Epithelial cell of proximal tubule (primary cell): Measurements from ENCODE around the gene NCKAP5. TPM values are rescaled to one million over a fixed set of nuclear protein-coding genes. Genes with fewer than 3 reads are reported as not detected.

Experiments
- DNase-seq: peaks from one replicate; pipeline ENCODE4 v3.0.0-alpha.2; 2011; ENCODE audit warnings: low read depth
- H3K4me3 ChIP-seq: 2 replicates; pipeline ENCODE4 v1.5.1; 2011; ENCODE audit warnings: low read depth, mild to moderate bottlenecking, low read length
- total RNA-seq: library from RNA; depleted of rRNA; stranded (reverse); fragments of >200 nt; gene quantifications from 2 replicates; pipeline ENCODE4 v1.2.3, GENCODE V29; 2015
- TF ChIP-seq, protein P1 (sequence below): conservative IDR thresholded peaks from 2 replicates; pipeline ENCODE4 v1.5.1; 2012; ENCODE audit warnings: low read depth, mild to moderate bottlenecking, low read length

The NCKAP5 gene
- total RNA-seq, 1 donor from 2014 or later: 0.69 TPM

DNA sequence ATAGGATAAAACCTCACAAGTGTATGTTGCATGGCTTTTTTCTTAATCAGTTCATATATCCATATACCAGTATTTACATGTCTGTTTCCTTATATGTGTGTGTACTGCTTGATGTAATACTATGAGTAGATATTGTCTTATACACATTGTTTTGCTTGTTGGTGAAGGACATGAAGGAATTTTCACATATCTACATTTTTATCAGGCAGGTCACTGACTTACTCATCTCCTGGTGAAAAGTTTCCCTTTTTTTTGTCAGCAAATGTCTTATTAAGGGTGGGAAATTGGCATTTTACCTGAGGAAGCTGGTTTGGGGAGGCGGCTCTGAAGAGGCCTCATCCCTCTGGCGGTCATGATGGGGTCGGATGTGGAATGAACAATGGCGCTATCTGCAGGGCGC lies 836.8 kb downstream of the NCKAP5 start:
- no peak for DNase-seq
- no peak overlapping the region for H3K4me3 ChIP-seq
- TF ChIP-seq, protein P1, sequence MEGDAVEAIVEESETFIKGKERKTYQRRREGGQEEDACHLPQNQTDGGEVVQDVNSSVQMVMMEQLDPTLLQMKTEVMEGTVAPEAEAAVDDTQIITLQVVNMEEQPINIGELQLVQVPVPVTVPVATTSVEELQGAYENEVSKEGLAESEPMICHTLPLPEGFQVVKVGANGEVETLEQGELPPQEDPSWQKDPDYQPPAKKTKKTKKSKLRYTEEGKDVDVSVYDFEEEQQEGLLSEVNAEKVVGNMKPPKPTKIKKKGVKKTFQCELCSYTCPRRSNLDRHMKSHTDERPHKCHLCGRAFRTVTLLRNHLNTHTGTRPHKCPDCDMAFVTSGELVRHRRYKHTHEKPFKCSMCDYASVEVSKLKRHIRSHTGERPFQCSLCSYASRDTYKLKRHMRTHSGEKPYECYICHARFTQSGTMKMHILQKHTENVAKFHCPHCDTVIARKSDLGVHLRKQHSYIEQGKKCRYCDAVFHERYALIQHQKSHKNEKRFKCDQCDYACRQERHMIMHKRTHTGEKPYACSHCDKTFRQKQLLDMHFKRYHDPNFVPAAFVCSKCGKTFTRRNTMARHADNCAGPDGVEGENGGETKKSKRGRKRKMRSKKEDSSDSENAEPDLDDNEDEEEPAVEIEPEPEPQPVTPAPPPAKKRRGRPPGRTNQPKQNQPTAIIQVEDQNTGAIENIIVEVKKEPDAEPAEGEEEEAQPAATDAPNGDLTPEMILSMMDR: no peak

DNA sequence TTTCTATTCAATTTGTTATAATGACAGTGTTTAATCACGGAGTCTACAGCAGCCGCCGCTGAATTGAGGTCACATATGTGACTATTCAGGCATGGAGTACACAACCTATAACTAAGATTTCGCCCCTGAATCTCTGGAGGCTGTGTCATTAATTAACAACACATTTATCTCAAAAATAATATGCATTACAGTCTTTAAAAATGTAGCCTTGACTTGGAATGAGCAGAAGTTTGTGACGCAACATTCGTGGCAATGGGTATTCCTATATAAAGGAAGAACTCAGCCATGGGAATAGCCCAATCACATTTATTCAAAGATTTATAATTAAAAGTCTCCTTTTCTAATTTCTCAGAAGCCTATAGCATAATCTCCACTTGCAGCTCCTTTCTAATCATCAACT lies 837.7 kb downstream of the NCKAP5 start:
- DNase-seq: no peak
- no peak overlapping the region for H3K4me3 ChIP-seq
- TF ChIP-seq, protein P1: no peak

- DNase-seq: no peak
- TF ChIP-seq, protein P1: no peak
- no peak overlapping the region for H3K4me3 ChIP-seq
Observed at GRCh38 chr2:132729522-132729921, 838.7 kb downstream of the NCKAP5 start.

- no peak overlapping the region for H3K4me3 ChIP-seq
- DNase-seq: no peak
- TF ChIP-seq, protein P1: no peak
Observed at GRCh38 chr2:132726155-132726554, 842.1 kb downstream of the NCKAP5 start.

- H3K4me3 ChIP-seq: no peak overlapping the region
- no peak for DNase-seq
- TF ChIP-seq, protein P1: no peak
Observed at GRCh38 chr2:132725748-132726147, 842.5 kb downstream of the NCKAP5 start.

DNA sequence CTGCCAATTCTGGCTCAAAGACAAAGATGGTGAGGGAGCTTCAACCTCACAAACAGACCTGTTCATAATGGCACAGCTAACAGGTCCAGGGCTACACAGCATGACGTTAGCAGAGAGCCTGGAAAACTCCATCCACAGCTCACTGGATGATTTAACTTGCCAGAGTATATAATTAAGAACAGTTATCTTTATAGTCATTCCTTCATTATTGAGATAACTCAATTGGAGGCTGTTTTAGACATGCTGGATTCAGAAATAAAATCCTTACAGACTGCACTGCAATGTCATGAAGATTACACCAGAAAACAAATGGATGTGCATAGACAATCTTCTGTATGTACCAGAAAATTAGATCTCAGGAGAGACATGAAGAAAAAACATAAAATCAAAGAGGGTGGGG lies 843.1 kb downstream of the NCKAP5 start:
- TF ChIP-seq, protein P1: no peak
- H3K4me3 ChIP-seq: no peak overlapping the region
- no peak for DNase-seq

GRCh38 chr2:132721938-132722337 lies 846.3 kb downstream of the NCKAP5 start:
- TF ChIP-seq, protein P1: no peak
- H3K4me3 ChIP-seq: no peak overlapping the region
- DNase-seq: no peak
